Measurements from ENCODE around the gene IGFL1.

IGFL1 gene

GRCh38 chr19:46197314-46198070 lies 32.0 kb upstream of the IGFL1 start:
- TF ChIP-seq GATA3 (IDR thresholded peaks at IDR 0.05; ENCODE audit: low read depth, low read length), result no peak
- no peak for TF ChIP-seq GATA2 (IDR thresholded peaks at IDR 0.05; ENCODE audit: low read depth, low read length)

DNA sequence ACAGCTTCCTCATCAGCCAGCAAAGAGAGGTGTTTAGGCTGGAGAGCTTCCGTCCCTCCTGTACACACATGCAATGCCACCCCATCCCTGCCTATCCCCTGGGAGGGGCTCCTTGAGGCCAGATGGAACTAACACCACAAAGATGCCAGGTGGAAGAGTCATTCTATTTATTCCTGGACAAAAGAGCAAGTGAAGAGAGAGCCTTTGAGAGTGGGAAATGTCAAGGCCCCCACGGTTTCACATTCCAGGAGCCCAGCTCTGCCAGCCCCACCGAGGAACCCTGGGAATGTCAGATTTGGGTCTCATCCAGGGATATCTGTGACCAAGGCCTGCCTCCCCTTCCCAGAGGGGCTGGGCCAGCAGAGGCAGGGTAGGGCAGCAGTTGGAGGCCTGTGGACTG lies 30.8 kb upstream of the IGFL1 start:
- no peak for TF ChIP-seq GATA2 (IDR thresholded peaks at IDR 0.05; ENCODE audit: low read depth, low read length)
- no peak for TF ChIP-seq GATA3 (IDR thresholded peaks at IDR 0.05; ENCODE audit: low read depth, low read length)

GRCh38 chr19:46201454-46202310 lies 27.9 kb upstream of the IGFL1 start:
- TF ChIP-seq GATA3 (IDR thresholded peaks at IDR 0.05; ENCODE audit: low read depth, low read length) (no peak), GATA2 (IDR thresholded peaks at IDR 0.05; ENCODE audit: low read depth, low read length) (no peak)

DNA sequence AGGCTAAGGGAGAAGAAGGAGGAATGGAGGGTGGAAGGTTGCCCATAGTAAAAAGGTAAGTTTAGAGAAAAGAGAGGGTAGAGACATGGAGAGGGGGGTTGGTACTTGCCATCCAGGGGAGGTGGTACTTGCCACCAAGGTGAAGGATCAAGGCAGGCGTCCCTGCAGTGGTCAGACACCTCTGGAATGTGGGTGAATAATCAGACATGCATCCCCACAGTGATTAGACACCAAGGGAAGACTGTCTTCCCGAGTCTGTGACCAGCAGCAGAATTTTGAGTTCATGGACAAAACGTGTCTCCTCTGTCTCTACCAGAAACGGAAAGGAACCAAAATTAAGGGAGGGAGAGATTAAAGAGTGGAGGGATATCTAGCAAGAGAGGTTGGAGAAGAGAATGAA lies 27.1 kb upstream of the IGFL1 start:
- TF ChIP-seq GATA2 (IDR thresholded peaks at IDR 0.05; ENCODE audit: low read depth, low read length), result no peak
- no peak for TF ChIP-seq GATA3 (IDR thresholded peaks at IDR 0.05; ENCODE audit: low read depth, low read length)

GRCh38 chr19:46202872-46203860 lies 26.4 kb upstream of the IGFL1 start:
- no peak for TF ChIP-seq GATA3 (IDR thresholded peaks at IDR 0.05; ENCODE audit: low read depth, low read length)
- no peak for TF ChIP-seq GATA2 (IDR thresholded peaks at IDR 0.05; ENCODE audit: low read depth, low read length)

DNA sequence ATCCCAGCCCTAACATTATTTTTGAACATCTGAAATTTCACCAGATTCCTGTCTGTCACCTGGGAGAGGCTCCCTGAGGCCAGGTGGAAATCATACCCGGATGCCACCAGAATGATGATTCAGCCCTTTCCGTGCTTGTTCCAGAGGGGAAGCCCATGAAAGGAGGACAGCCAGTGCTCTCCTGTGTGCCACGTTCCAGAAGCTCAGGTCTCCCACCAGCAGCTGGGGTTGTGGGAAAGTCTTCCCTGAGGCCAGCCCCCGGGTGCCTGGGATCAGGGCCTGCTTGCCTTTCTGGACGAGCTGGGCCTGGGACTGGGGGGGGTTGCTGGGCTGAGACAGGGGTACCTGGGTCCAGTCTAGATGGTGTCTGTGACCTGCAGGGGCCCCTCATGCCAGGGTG lies 25.5 kb upstream of the IGFL1 start:
- TF ChIP-seq GATA2 (IDR thresholded peaks at IDR 0.05; ENCODE audit: low read depth, low read length), result no peak
- TF ChIP-seq GATA3 (IDR thresholded peaks at IDR 0.05; ENCODE audit: low read depth, low read length), result no peak

GRCh38 chr19:46205183-46205984 lies 24.2 kb upstream of the IGFL1 start:
- TF ChIP-seq GATA3 (IDR thresholded peaks at IDR 0.05; ENCODE audit: low read depth, low read length) (no peak), GATA2 (IDR thresholded peaks at IDR 0.05; ENCODE audit: low read depth, low read length) (no peak)

- TF ChIP-seq GATA2 (IDR thresholded peaks at IDR 0.05; ENCODE audit: low read depth, low read length) (no peak), GATA3 (IDR thresholded peaks at IDR 0.05; ENCODE audit: low read depth, low read length) (no peak)
Measured at GRCh38 chr19:46206176-46206575, 23.4 kb upstream of the IGFL1 start.

DNA sequence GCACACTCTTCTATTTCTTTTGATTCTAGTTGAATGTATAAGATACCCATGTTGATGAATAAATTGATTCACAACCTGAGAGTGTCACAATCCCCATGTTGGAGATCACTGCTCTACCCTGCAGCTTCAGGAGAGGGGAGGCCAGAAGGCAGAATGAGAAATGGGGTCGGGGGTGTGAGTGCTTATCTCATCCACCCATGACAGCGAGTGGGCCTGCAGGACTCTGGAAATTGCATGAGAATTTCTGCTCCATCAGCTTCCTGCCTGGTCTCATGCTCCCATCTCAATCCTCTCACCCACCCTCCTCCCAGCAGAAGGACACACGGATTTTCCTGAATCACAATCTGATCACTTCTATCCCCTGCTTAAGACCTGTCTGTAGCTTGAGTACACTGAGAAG lies 22.9 kb upstream of the IGFL1 start:
- no peak for TF ChIP-seq GATA2 (IDR thresholded peaks at IDR 0.05; ENCODE audit: low read depth, low read length)
- no peak for TF ChIP-seq GATA3 (IDR thresholded peaks at IDR 0.05; ENCODE audit: low read depth, low read length)

- TF ChIP-seq GATA2 (IDR thresholded peaks at IDR 0.05; ENCODE audit: low read depth, low read length) (no peak), GATA3 (IDR thresholded peaks at IDR 0.05; ENCODE audit: low read depth, low read length) (no peak)
Measured at GRCh38 chr19:46209051-46209450, 20.5 kb upstream of the IGFL1 start.

DNA sequence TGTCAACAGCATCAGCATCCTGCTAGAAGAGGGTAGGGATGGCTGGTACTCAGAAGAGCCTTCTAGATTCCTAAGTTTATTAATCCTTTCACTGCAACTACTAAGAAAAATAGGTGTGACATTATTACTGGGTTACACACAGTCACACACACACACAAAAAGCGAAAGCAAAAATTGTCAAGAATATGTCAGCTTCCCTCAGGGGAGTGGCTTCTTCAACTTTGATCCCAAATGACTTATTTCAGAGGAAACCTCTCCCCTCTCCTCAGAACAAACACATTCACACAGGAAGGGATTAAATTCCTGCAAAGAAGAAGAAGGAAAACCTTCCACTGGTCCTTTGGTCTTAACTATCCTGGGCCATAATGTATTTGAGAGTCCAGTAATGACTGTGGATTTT lies 20.1 kb upstream of the IGFL1 start:
- TF ChIP-seq GATA3 (IDR thresholded peaks at IDR 0.05; ENCODE audit: low read depth, low read length) (no peak), GATA2 (IDR thresholded peaks at IDR 0.05; ENCODE audit: low read depth, low read length) (no peak)

GRCh38 chr19:46210669-46211068 lies 18.9 kb upstream of the IGFL1 start:
- TF ChIP-seq GATA3 (IDR thresholded peaks at IDR 0.05; ENCODE audit: low read depth, low read length), result no peak
- no peak for TF ChIP-seq GATA2 (IDR thresholded peaks at IDR 0.05; ENCODE audit: low read depth, low read length)

Data from SH-SY5Y (cell line).